Forelimb muscle (tissue), 1 donor: ENCODE data around the gene DNAJB4. TPM values are rescaled to one million over a fixed set of nuclear protein-coding genes. Genes with fewer than 3 reads are reported as not detected.
"Not testable (repeated sequence)": the region's sequence is repeated elsewhere in the genome, so short reads cannot be mapped to it uniquely, and the experiment has no call there.

Experiments
- DNase-seq: peaks from one replicate; pipeline ENCODE4 v3.0.0-alpha.2; 2013; ENCODE audit warnings: low read depth
- polyA plus RNA-seq: library from polyadenylated mRNA; unstranded; fragments of 120-200 nt; gene quantifications from one replicate; pipeline ENCODE4 v1.2.1, GENCODE V29; 2013; ENCODE audit not compliant: insufficient read length

DNAJB4 gene
- 87.0 TPM for polyA plus RNA-seq

- DNase-seq: peak; percentile 100
Observed at GRCh38 chr1:78004719-78005447, at the start of gene DNAJB4. Gene DNAJB4 (plus strand): TSS chr1:78004939. CDS start chr1:78005111, 172 bp downstream.

GRCh38 chr1:77955709-77956108, 49.0 kb upstream of the DNAJB4 start:
- no peak for DNase-seq

- no peak for DNase-seq
Observed at GRCh38 chr1:77956464-77956863, 48.3 kb upstream of the DNAJB4 start.

GRCh38 chr1:77958391-77958790, 46.3 kb upstream of the DNAJB4 start:
- DNase-seq: no peak

GRCh38 chr1:77958850-77959249, 45.9 kb upstream of the DNAJB4 start:
- no peak for DNase-seq

- no peak for DNase-seq
Observed at GRCh38 chr1:77961392-77961791, 43.3 kb upstream of the DNAJB4 start.

- no peak for DNase-seq
Observed at GRCh38 chr1:77966291-77966690, 38.4 kb upstream of the DNAJB4 start.

- no peak for DNase-seq
Observed at GRCh38 chr1:77970192-77970591, 34.5 kb upstream of the DNAJB4 start.

- no peak for DNase-seq
Observed at GRCh38 chr1:77972080-77972479, 32.7 kb upstream of the DNAJB4 start.

GRCh38 chr1:77975386-77975785, 29.4 kb upstream of the DNAJB4 start:
- DNase-seq: no peak

- no peak for DNase-seq
Observed at GRCh38 chr1:77975907-77976306, 28.8 kb upstream of the DNAJB4 start.

- DNase-seq: no peak
Observed at GRCh38 chr1:77976433-77977076, 28.2 kb upstream of the DNAJB4 start.

- no peak for DNase-seq
Observed at GRCh38 chr1:77977989-77978292, 26.8 kb upstream of the DNAJB4 start.

- peak; percentile 89 for DNase-seq
Observed at GRCh38 chr1:77978293-77978968, 26.3 kb upstream of the DNAJB4 start.

- peak; percentile 100 for DNase-seq
Observed at GRCh38 chr1:77978969-77979876, 25.5 kb upstream of the DNAJB4 start, which contains the start of gene FUBP1. Gene FUBP1 (minus strand): TSS chr1:77979072. CDS start chr1:77979004, 68 bp downstream.

GRCh38 chr1:77983352-77983996, 21.3 kb upstream of the DNAJB4 start:
- not testable (repeated sequence) for DNase-seq

- DNase-seq: no peak
Observed at GRCh38 chr1:77983997-77984355, 20.8 kb upstream of the DNAJB4 start.

- DNase-seq: no peak
Observed at GRCh38 chr1:77984629-77985028, 20.1 kb upstream of the DNAJB4 start.

- DNase-seq: no peak
Observed at GRCh38 chr1:77986810-77987209, 17.9 kb upstream of the DNAJB4 start.

GRCh38 chr1:77987919-77988318, 16.8 kb upstream of the DNAJB4 start:
- DNase-seq: no peak

GRCh38 chr1:77989744-77990143, 15.0 kb upstream of the DNAJB4 start:
- DNase-seq: no peak
